Hepatocyte (in vitro differentiated cells): ENCODE results near the gene CUL9.

Experiments
- EZH2phosphoT487 ChIP-seq: fragments of 200-600 bp; sonication (generic); IDR thresholded peaks from one replicate; pipeline ENCODE4 v1.6.1; 2018; ENCODE audit warnings: antibody characterized with exemption, mild to moderate bottlenecking, low read depth, moderate library complexity; ENCODE audit not compliant: unreplicated experiment, severe bottlenecking
- TF ChIP-seq, protein P1 (sequence below): fragments of 200-600 bp; sonication (generic); IDR thresholded peaks from 2 replicates; pipeline ENCODE4 v1.5.1; 2016; ENCODE audit warnings: antibody characterized with exemption, mild to moderate bottlenecking; ENCODE audit not compliant: poor library complexity

DNA sequence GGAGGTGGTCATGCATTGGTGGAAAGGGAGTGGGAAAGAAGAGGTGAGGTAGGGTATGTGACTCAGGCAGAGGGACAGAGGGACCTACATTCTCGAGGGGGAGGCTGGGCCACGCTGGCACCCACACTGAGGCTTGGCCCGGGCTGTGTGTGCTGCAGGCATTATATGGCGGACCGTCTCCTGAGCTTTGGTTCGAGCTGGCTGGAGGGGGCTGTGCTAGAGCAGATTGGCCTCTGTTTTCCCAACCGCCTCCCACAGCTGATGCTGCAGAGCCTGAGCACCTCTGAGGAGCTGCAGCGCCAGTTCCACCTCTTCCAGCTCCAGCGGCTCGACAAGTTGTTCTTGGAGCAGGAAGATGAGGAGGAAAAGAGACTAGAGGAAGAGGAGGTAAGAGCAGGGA lies 23.9 kb downstream of the CUL9 start:
- TF ChIP-seq, protein P1, sequence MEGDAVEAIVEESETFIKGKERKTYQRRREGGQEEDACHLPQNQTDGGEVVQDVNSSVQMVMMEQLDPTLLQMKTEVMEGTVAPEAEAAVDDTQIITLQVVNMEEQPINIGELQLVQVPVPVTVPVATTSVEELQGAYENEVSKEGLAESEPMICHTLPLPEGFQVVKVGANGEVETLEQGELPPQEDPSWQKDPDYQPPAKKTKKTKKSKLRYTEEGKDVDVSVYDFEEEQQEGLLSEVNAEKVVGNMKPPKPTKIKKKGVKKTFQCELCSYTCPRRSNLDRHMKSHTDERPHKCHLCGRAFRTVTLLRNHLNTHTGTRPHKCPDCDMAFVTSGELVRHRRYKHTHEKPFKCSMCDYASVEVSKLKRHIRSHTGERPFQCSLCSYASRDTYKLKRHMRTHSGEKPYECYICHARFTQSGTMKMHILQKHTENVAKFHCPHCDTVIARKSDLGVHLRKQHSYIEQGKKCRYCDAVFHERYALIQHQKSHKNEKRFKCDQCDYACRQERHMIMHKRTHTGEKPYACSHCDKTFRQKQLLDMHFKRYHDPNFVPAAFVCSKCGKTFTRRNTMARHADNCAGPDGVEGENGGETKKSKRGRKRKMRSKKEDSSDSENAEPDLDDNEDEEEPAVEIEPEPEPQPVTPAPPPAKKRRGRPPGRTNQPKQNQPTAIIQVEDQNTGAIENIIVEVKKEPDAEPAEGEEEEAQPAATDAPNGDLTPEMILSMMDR, result no peak
- TF ChIP-seq EZH2phosphoT487, result no peak
